ENCODE measurements around the gene DLX2. TPM values are rescaled to one million over a fixed set of nuclear protein-coding genes. Genes with fewer than 3 reads are reported as not detected.

The DLX2 gene
- total RNA-seq, 4 donors from 2014 or later: not detected

DNA sequence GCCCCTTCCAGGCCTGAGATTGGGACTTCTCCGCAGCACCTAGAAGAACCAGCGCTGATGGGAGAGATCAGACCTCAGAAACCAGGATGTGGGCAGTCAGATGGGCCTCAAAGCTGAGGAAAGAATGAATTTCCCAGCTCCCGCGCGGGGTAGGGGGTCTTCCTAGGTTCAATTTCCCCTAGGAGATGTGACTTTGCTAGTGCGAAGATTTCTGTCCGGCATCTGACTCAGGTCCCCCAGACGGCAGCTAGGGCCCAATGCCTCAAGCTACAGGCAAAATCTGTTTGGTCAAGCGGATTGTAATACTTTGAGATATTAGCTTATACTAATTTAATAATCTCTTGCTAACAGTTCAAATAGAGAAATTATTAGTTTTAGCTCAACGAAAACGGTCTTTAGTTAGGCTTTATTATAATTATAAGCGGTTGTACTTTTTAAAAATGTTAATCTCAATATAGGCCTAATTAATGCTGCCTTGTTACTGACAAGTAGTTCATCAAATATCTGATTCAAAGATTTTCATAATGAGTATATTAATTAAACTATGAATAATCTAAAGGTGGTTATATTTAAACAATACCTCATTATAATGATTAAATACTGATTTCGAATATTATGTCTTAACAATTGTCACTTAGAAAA is 11.6 kb downstream of the DLX2 start:
- Histone ChIP-seq H3K9me3 (peaks cover 0 to 23% (median 0%) of the 10 kb centered on the region in 4 donors), H3K4me1 (peaks cover 4 to 36% (median 17%) of the 10 kb centered on the region in 4 donors), H3K27ac (no peak overlapping the region), H3K36me3 (no peaks in the 10 kb centered on the region), H3K27me3 (peaks cover 0 to 98% of the 10 kb centered on the region in 2 donors), H3K4me3 (no peak overlapping the region)
- no peak for DNase-seq
- no peak for TF ChIP-seq POLR2A (IDR thresholded peaks at IDR 0.05)

DNA sequence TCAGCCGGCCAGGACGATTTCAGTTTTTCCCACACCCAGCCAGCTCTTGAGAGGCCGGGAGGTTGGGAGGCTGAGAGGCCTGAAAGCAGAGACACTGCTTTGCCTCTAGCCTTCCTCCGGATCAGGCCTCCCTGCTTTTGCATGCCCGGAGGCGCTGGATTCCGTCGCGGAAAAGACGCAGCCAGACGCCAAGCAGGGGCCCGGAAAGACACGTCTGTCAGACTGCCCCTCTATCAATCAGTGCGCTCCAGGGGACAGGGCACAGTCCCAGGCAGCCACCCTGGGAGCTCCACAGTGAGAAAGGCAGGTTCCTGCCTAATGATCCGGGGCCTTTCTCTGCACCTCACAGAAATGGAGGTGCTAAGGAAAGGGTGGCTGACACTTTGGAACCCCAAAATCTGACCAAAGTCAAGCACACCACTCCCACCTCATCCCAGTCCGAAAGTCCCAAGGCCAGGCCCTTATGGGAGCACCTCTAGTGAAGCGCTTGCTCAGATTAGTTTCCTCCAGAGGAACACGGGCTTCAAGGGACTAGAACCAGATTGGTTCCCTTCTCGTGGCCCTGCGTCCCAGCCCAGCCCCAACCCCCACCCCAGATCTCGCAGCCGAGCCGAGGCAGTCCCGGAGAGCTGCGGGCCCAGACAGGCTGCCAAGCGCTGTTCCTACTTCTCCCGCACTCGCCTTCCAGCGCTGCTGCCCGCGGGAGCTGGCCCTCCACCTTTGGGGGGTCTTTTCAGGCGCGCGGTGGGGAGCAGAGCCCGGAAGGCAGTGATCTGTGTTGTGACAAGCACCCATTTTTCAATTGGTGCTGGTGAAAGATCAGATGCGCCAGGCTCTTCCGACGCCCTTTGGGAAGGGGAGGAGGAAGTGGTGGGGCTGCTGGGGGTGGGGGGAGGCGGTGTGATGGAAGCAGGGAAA is 12.4 kb downstream of the DLX2 start:
- Histone ChIP-seq H3K36me3 (no peaks in the 10 kb centered on the region), H3K4me3 (no peak overlapping the region), H3K27ac (no peak overlapping the region), H3K9me3 (peaks cover 0 to 20% (median 0%) of the 10 kb centered on the region in 4 donors), H3K4me1 (peaks cover 4 to 36% (median 20%) of the 10 kb centered on the region in 4 donors), H3K27me3 (peaks cover 0 to 98% of the 10 kb centered on the region in 2 donors)
- TF ChIP-seq, protein P1, sequence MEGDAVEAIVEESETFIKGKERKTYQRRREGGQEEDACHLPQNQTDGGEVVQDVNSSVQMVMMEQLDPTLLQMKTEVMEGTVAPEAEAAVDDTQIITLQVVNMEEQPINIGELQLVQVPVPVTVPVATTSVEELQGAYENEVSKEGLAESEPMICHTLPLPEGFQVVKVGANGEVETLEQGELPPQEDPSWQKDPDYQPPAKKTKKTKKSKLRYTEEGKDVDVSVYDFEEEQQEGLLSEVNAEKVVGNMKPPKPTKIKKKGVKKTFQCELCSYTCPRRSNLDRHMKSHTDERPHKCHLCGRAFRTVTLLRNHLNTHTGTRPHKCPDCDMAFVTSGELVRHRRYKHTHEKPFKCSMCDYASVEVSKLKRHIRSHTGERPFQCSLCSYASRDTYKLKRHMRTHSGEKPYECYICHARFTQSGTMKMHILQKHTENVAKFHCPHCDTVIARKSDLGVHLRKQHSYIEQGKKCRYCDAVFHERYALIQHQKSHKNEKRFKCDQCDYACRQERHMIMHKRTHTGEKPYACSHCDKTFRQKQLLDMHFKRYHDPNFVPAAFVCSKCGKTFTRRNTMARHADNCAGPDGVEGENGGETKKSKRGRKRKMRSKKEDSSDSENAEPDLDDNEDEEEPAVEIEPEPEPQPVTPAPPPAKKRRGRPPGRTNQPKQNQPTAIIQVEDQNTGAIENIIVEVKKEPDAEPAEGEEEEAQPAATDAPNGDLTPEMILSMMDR (IDR thresholded peaks at IDR 0.05): no peak
- no peak for TF ChIP-seq POLR2A (IDR thresholded peaks at IDR 0.05)
- peak in 1 of 3 donors; percentile 3 for DNase-seq

DNA sequence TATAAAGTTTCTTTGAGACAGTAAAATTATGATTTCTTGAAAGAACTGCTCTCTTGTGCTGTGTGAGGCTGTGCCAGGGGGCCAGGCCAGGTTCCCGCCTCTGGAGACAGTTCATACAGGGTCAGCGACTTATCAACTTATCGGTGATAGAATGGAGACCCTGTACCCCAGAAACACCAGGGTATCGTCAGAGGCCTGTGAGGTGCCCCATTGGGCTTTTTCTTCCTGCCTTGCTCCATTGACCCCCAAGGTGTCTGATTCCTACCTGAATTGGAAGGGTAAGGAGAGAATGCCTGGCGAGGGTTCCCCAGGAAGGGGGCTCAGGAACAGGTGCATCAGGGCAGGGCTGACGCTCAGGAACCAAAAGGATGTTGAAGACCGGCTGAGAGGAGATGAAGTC is 13.1 kb downstream of the DLX2 start:
- no peaks in the 10 kb centered on the region for H3K36me3 ChIP-seq
- no peak overlapping the region for H3K27ac ChIP-seq
- peaks cover 0 to 19% (median 0%) of the 10 kb centered on the region in 4 donors for H3K9me3 ChIP-seq
- DNase-seq: no peak
- H3K27me3 ChIP-seq: peaks cover 0 to 96% of the 10 kb centered on the region in 2 donors
- TF ChIP-seq, protein P1 (IDR thresholded peaks at IDR 0.05): no peak
- TF ChIP-seq POLR2A (IDR thresholded peaks at IDR 0.05): no peak
- H3K4me3 ChIP-seq: no peak overlapping the region
- peaks cover 2 to 36% (median 19%) of the 10 kb centered on the region in 4 donors for H3K4me1 ChIP-seq

GRCh38 chr2:172089005-172089504 is 13.6 kb downstream of the DLX2 start:
- Histone ChIP-seq H3K9me3 (peaks cover 0 to 16% (median 0%) of the 10 kb centered on the region in 4 donors), H3K36me3 (no peaks in the 10 kb centered on the region), H3K4me3 (no peak overlapping the region), H3K27me3 (peaks cover 0 to 96% of the 10 kb centered on the region in 2 donors), H3K27ac (no peak overlapping the region), H3K4me1 (peaks cover 3 to 36% (median 21%) of the 10 kb centered on the region in 4 donors)
- no peak for TF ChIP-seq POLR2A (IDR thresholded peaks at IDR 0.05)
- TF ChIP-seq, protein P1 (IDR thresholded peaks at IDR 0.05): no peak
- no peak for DNase-seq

GRCh38 chr2:172088245-172089004 is 14.3 kb downstream of the DLX2 start:
- TF ChIP-seq, protein P1 (IDR thresholded peaks at IDR 0.05): no peak
- no peak for TF ChIP-seq POLR2A (IDR thresholded peaks at IDR 0.05)
- Histone ChIP-seq H3K4me3 (no peak overlapping the region), H3K36me3 (no peaks in the 10 kb centered on the region), H3K4me1 (peaks cover 3 to 39% (median 21%) of the 10 kb centered on the region in 4 donors), H3K9me3 (peaks cover 0 to 16% (median 0%) of the 10 kb centered on the region in 4 donors), H3K27me3 (peaks cover 0 to 96% of the 10 kb centered on the region in 2 donors), H3K27ac (no peak overlapping the region)
- no peak for DNase-seq

Measured in Peyer's patch (tissue), 4 donors.